ENCODE data around the gene GGA1.

The GGA1 gene, protein sequence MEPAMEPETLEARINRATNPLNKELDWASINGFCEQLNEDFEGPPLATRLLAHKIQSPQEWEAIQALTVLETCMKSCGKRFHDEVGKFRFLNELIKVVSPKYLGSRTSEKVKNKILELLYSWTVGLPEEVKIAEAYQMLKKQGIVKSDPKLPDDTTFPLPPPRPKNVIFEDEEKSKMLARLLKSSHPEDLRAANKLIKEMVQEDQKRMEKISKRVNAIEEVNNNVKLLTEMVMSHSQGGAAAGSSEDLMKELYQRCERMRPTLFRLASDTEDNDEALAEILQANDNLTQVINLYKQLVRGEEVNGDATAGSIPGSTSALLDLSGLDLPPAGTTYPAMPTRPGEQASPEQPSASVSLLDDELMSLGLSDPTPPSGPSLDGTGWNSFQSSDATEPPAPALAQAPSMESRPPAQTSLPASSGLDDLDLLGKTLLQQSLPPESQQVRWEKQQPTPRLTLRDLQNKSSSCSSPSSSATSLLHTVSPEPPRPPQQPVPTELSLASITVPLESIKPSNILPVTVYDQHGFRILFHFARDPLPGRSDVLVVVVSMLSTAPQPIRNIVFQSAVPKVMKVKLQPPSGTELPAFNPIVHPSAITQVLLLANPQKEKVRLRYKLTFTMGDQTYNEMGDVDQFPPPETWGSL

DNA sequence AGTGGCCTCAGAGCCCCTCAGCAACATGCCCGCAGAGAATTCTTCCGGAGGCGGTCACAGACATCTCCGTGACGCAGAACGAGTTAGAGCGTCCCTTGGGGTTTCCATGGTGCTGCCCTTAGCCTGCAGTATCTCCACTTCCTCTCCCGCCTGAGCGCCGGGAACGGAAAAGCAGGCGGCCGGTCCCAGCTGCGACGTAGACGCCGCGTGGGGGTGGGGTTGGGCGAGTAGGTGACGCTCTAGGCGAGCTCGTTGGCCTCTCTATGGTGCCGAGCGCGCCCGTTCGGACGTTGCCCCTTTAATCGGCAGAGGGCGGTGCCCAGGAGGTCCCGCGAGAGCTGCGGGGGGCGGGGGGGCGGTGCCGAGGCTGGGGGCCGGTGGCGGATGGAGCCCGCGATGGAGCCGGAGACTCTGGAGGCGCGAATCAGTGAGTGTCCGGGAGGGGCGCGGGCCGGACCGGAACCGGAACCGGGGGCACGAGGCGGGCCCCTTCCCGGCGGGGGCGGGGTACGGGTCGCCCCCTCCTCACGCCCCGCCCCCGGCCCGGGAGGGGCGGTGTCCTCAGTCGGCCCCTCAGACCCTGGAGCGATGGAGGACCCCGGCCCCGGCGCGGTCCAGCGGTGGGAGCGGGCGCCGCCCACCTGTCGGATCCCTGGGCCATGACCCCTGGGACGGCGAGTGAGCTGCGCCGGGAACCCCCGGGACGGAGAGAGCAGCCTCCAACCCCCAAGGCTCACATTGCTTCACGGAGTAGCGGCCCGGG, at the start of gene GGA1:
GGA1 (plus strand) TSS at position 358 of the 763 bp plus-strand sequence; CDS start at position 385, 27 bp downstream.
- DNase-seq (ENCODE audit: low spot score): peak; percentile 98

GRCh38 chr22:37559521-37559900, 49.1 kb upstream of the GGA1 start:
- DNase-seq (ENCODE audit: low spot score): no peak

- DNase-seq (ENCODE audit: low spot score): no peak
Measured at GRCh38 chr22:37559901-37560607, 48.6 kb upstream of the GGA1 start, which contains the start of gene CDC42EP1. Gene CDC42EP1 (plus strand): TSS chr22:37560480. CDS start chr22:37566350, 5,870 bp downstream.

- DNase-seq (ENCODE audit: low spot score): peak; percentile 67
Measured at GRCh38 chr22:37560608-37561211, 47.9 kb upstream of the GGA1 start.

DNA sequence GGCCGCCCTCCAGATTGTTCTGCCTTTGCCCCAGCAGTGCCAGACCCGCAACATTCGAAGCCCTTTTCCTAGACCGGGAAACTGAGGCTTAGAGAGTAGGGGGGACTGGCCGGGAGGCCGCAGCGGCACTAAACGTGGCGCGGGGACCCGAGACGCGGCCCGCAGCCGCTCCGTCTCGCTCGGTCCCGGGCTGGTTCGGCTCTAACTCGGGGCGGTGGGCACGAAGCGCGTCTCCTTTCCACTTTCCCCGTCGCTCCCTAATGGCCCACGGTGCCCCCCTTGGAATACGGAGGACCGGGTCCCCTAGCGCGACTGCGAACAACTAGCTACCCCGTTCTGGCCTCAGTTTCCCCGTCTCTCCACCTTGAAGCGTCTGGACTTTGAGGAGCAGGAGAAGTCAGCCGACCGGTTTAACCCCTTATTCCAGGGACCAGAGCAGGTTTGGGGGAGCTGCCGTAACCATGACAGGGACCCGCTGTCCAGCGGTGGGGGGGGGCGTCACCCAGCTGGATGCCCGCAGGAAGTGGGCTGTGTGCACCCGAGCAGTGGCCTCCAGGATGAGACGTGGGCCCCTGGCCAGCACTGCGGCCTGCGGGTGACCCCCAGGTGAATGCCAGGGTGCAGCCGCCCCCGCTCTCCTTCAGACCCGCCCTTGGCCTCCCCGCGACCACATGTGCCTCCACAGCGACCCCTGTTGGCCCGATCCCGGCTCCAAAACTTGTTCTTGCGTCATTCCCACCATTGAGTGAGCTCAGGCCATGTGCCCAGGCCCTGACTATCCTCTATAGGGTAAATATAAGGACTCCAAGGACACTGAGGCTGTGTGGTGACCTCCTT, 47.2 kb upstream of the GGA1 start:
- DNase-seq (ENCODE audit: low spot score): peak; percentile 78

DNA sequence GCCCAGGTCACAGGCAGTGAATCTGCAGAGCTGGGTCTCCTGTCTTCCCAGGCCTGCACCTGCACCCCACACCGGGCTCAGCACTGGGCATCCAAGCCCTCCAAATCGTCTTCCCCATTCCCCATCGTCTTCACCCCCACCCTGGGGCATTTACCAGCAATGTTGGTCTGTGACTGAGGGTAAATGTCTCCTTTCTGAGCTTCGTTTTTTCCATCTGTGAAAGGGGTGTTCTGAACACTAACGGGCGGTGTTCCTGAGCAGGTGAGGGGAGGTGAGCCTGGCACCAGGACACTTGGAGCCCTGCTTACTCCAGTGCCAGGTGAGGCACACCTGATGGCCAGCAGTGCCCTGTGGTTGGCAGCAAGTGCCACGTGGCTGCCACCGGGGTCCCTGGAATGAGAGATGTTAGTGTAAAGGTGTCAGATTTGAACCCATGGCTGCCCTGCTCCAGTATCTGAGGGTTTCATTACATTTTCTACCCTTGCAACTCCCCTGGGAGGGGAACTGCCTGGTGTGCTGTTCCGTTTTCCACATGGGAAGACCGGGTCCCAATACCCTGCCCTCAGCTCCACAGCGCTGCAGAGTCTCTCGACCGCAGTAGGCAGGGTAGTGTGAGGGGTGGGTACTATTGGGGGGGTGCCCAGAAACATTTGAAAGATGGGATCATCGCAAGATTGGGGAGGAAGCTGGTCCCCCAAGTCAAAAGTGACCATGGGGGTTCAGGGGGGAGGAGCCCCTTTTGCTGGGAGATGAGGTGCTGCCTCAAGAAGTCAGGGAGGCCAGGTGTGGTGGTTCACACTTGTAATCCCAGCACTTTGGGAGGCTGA, 46.4 kb upstream of the GGA1 start:
- DNase-seq (ENCODE audit: low spot score): no peak

DNA sequence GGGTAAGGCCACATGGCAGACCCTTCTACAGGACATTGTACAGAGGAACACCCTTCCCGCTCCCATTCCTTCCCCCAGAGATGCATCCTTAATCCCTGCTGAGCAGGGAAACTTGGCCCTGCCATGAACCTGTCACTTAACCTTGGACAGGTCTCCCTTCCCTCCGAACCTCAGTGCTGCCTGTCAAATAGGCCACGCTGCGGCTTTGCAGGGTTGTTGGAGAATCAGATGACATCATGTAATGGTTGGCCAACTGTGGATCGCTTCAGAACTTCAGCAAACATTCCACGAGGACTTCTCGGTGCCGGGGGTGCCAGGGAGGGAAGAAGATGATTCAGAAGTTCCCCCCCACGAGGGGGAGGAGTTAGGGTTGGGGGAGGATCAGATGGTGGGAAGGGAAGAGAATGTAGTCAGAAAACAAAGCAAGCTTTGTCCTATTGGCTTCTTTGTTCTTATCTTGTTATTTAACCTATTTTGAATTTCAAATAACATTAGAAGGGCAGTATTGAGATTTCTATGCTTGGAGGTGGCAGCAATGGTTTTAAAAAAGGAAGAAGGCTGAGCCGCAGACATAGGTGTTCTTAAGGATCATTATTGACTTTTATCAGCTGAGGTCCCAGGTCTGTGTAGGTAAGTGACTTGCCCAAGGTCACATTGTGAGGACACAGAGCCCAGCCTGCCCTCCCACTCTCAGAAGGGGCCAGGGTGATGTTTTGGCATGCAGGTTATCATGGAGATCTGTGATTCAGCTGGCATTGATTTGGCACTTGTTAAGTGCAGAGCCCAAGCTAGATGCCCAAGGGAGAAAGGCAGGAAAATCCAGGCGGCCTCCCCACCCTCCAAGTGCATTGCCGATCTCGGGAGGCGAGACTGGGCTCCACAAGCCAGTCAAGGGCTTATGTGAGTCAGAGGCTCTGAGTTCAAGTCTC, 45.2 kb upstream of the GGA1 start:
- DNase-seq (ENCODE audit: low spot score): peak; percentile 66

- DNase-seq (ENCODE audit: low spot score): no peak
Measured at GRCh38 chr22:37564111-37564711, 44.4 kb upstream of the GGA1 start.

GRCh38 chr22:37565830-37566229, 42.8 kb upstream of the GGA1 start:
- no peak for DNase-seq (ENCODE audit: low spot score)

DNA sequence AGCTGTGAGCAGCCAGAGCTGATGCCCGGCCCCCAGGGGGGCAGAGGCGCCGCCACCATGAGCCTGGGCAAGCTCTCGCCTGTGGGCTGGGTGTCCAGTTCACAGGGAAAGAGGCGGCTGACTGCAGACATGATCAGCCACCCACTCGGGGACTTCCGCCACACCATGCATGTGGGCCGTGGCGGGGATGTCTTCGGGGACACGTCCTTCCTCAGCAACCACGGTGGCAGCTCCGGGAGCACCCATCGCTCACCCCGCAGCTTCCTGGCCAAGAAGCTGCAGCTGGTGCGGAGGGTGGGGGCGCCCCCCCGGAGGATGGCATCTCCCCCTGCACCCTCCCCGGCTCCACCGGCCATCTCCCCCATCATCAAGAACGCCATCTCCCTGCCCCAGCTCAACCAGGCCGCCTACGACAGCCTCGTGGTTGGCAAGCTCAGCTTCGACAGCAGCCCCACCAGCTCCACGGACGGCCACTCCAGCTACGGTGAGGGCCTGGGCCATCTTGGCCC, 42.3 kb upstream of the GGA1 start:
- no peak for DNase-seq (ENCODE audit: low spot score)

DNA sequence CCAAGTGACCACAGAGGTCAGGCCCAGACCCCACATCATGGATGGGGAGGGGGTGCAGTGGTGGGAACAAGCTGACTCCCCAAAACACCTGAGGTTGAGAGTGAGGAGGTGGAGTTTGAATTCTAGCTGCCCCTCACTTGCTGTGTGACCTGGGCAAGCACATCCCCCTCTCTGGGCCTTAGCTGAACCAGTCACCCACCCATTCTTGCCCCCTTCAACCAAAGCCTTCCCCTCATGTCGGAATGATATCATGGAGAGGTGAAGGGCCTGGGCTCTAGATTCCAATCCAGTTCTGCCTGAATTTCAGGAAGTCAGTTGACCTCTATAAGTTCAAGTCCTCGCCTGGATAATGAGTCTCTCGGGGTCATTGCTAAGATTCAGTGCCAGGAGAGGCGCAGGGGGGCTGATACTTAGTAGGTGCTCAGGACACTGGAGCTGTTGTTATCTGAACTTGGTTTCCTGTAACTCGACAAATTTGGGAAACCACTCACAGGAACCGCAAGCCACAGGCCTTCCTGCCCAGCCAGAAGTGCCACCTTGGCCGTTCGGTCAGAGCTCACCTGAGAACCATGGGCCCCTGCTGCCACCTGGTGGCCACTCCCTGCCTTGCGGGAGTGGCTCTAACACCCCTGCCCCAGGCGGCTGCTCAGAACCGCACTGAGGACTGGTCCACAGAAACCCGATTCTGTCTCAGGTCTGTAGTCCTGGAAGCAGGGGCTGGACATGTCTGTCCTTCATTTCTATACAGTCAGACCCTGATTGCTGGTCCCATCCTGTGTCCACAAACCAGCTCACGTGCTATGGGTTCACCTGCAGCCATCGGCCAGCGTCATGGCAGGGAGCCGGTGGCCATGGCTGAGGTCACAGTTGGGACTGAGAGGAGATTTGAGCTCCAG, 41.5 kb upstream of the GGA1 start:
- DNase-seq (ENCODE audit: low spot score): no peak

DNA sequence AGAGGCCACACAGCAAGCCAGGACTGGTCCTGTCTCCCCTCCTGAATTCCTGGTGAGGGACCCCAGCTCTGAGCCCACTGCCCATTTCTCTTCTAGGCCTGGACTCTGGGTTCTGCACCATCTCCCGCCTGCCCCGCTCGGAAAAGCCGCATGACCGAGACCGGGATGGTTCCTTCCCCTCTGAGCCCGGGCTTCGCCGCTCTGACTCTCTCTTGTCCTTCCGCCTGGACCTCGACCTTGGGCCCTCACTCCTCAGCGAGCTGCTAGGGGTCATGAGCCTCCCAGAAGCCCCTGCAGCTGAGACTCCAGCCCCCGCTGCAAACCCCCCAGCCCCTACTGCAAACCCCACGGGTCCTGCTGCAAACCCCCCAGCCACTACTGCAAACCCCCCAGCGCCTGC, 40.6 kb upstream of the GGA1 start:
- DNase-seq (ENCODE audit: low spot score): no peak

GRCh38 chr22:37568448-37569008, 40.1 kb upstream of the GGA1 start:
- DNase-seq (ENCODE audit: low spot score): no peak

- DNase-seq (ENCODE audit: low spot score): no peak
Measured at GRCh38 chr22:37569009-37569920, 39.4 kb upstream of the GGA1 start.

DNA sequence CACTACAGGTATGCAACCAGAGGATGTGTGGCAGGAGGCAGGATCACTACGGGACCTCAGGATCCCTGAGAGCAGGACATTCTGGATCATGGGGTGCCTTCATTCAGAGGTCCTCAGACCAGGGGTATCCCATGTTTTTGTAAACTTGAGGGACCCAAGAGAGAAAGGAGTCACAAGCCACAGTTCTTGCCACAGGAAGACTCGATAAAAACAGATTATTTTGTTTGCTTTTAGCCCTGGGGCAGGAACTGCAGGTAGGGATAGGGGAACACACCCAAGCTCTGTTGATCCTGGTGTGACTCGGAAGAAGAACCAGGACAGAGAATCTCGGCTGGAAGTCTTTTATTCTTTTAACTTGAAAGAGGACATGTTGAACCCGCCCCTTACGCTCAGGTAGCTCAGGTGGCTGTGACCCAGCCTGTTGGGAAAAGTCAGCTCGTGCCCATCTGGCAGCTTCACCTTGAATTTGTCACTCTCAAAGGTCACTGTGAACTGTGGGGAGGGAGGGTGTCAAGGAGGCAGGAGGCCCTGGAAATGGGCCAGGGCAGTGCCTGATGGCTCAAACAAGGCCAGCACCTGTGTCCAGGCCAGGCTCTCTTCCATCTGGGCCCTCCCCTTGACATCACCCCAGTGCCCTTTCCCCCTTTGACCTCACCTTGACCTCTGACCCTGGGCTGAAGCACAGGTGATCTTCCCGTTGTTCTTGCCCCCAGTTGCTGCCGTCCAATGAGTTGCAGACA, 38.5 kb upstream of the GGA1 start:
- no peak for DNase-seq (ENCODE audit: low spot score)
